NCI-H146 treated with DMSO at 0.1 percent for 48 hours (cell line): Measurements from ENCODE around the gene ZC3H7B.
A peak's percentile ranks its signal among the peaks of the same experiment; 100 is the strongest.
"Not testable (repeated sequence)": the region's sequence is repeated elsewhere in the genome, so short reads cannot be mapped to it uniquely, and the experiment has no call there.

Experiments
- DNase-seq: peaks from one replicate; lab custom pipeline; 2025; ENCODE audit not compliant: unreplicated experiment; lab: John Stamatoyannopoulos, UW

ZC3H7B gene, protein sequence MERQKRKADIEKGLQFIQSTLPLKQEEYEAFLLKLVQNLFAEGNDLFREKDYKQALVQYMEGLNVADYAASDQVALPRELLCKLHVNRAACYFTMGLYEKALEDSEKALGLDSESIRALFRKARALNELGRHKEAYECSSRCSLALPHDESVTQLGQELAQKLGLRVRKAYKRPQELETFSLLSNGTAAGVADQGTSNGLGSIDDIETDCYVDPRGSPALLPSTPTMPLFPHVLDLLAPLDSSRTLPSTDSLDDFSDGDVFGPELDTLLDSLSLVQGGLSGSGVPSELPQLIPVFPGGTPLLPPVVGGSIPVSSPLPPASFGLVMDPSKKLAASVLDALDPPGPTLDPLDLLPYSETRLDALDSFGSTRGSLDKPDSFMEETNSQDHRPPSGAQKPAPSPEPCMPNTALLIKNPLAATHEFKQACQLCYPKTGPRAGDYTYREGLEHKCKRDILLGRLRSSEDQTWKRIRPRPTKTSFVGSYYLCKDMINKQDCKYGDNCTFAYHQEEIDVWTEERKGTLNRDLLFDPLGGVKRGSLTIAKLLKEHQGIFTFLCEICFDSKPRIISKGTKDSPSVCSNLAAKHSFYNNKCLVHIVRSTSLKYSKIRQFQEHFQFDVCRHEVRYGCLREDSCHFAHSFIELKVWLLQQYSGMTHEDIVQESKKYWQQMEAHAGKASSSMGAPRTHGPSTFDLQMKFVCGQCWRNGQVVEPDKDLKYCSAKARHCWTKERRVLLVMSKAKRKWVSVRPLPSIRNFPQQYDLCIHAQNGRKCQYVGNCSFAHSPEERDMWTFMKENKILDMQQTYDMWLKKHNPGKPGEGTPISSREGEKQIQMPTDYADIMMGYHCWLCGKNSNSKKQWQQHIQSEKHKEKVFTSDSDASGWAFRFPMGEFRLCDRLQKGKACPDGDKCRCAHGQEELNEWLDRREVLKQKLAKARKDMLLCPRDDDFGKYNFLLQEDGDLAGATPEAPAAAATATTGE

GRCh38 chr22:41301085-41302020 lies at the start of gene ZC3H7B:
Gene ZC3H7B, plus strand, starts transcription at chr22:41301525. Its CDS starts 19,136 bp downstream, at chr22:41320661.
- peak; percentile 37 for DNase-seq

GRCh38 chr22:41252365-41252764 lies 49.0 kb upstream of the ZC3H7B start:
- DNase-seq, result no peak

DNA sequence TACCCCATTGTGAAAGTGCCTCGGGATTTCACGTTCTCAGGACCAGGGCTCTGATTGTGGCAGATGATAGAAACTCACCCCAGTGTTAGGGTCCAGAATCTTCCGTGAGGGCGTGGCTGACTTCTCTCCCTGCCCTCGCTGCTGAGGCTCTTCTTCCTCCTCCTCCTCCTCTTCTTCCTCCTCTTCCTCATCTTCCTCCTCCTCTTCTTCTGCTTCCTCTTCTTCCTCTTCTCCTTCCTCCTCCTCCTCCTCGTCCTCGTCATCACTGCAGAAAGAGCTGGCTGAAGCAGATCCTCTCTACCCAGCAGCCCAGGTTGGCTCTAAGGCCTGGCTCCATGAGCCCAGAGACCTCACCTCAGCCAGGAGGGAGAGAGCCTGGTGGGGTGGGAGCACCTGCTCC lies 47.1 kb upstream of the ZC3H7B start:
- DNase-seq, result no peak

DNA sequence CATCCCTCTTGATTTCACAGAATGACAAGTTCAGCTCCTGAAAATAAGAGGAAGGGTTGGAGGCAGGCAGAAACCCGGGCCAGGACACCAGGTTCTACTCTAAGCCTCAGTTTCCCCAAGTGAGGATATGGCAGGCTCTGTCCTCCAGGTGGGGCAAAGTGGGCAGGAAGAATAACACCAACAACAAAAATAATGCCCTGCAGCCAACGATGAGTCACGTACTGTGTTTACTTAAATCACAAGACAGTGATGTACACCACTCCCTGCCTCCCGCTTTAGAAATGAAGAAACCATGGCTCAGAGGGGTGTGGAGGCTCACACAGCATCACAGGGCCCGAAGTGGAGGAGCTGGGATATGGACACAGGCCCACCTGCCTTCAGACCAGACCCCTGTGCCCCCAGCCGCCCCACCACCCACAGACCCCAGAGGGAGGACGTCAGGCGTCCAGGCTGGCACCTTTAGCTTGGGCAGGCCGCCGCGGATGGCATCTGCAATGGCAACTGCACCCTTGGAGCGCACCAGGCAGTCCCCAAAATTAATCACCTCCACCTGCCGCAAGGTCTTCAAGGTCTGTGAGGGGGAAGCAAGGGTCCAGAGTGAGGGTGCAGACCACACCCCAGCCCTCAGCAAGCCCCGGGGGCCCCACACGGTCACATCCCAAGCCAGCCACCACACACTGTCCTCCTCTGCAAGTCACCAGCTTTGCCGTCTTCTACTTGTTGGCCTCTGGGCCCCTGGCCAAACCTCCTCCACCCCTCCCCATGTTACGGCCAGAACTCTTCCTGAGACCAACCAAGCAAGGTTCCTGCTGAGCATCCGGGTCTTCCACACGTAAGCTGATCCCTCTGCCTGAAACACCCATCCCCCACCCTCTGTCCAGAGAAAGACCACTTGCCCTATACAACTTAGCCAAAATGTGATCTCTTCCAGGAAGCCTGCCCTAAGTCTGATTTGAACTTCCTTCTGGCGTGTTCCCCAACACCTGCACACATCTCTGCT lies 44.8 kb upstream of the ZC3H7B start:
- DNase-seq, result no peak

DNA sequence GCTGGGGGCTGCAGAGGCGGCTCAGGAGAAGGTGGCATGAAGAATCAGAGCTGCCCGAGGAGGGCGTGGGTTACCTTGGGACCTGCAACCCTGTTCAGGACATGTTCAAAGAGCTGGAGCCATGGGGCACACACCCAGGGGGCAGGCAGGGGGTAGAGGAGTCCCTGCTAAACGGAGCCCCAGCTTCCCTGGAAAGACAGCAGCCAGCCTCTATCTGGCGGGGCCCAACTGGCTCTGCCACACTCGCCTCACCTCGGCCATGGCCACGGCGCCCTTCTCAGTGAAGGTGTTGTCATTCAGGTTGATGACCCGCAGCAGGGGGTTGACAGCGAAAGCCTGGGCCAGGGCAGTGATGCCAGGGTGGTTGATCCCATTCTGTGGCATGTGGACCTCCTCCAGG lies 43.6 kb upstream of the ZC3H7B start:
- DNase-seq, result no peak

- DNase-seq, result not testable (repeated sequence)
Measured at GRCh38 chr22:41259756-41260155, 41.6 kb upstream of the ZC3H7B start.

DNA sequence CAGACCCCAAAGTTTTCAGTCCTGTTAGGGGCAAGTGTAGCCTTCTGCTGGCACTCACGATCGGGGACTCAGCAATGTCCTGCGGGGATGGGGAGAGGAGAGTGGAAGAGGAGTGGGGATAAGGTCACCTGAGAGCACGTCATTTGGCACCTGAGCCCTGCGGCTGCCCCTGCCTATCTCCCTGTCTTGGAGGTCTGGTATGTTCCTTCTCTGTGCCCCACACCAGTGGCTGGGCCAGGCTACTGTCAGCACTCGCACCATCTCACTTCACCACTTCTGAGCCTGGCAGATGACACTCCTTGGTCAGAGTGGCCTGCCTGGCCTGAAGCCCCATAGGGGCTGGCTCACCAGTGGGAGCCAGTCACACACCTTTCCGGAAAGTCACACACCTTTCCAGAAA lies 40.5 kb upstream of the ZC3H7B start:
- DNase-seq, result no peak

GRCh38 chr22:41261541-41262249 lies 39.6 kb upstream of the ZC3H7B start:
- no peak for DNase-seq

- DNase-seq, result no peak
Measured at GRCh38 chr22:41262250-41262765, 39.0 kb upstream of the ZC3H7B start.

DNA sequence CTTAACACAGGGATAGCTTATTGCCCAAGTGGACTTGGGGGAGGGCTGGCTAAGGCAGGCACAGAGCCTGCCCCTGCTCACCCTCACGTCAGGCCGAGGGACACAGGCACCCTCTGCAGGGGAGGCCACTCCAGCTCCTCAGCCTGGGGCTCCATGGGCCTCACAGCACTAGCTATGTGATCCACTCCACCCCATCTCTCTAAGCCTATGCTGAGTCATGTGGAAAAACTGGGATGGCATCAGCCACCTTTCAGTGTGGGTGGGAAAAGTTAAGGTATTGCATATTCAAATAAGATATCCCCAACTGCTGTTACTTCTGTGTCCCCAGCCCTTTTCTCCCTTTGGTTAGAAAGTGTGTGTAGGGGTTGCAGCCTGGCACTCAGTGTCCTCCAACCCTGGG lies 37.6 kb upstream of the ZC3H7B start:
- no peak for DNase-seq

DNA sequence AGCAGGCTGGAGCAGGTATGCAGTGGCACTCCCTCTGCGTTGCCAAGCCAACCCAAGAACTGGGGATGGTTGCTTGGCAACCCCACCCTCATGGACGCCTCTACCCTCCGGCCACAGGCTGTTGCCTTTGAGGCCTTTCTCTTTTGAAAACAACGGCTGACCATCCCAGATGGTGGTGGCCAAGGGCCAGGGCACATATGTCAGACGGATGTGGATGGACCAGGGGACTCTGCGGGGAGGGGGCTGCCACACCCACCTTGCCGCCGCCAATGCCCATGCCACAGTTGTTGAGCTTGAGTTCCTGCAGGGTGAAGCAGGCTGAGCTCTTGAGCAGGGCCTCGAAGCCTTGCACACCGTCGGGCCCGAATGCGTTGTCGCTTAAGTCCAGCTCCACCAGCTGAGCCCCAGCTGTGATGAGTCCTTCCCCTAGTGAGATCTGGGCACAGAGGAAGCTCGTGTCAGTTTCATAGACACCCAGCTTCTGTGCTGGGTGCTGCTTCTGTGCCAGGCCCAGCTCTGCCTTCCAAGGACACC lies 36.9 kb upstream of the ZC3H7B start:
- DNase-seq, result no peak

DNA sequence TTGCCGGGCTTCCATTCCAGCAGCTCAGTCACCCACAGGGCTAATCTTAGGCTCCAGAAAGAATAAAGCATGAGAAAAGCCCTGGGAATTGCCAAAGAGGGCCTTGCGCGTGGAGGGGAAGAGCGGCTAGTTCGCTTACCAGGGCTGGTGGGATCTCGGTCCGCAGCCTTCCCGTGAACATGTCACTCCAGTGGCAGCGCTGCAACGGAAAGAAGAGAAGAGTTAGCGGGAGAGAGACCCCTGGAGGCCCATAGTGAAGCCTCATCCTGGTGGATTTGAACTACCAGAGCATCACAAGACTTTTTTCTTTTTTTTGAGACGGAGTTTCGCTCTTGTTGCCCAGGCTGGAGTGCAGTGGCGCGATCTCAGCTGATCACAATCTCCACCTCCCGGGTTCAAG lies 33.4 kb upstream of the ZC3H7B start:
- no peak for DNase-seq

DNA sequence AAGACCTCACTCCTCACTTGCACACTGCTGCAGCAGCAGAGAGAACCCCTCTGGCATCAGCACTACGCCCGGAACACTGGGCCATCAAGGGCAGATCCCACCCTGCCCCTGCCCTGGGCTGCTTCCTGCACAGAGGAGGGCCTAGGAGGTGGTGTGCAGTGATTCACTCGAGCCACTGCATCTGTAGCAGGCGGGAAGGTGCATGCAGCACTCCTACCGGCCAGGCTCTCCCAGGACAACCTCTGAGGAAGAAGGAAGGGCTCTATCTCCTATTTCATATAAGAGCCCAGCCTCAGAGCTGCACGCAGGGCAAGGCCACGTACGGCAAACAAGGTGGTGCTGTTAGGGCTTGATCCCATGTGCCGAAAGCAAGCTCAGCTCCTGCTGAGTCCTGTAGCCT lies 29.5 kb upstream of the ZC3H7B start:
- DNase-seq, result no peak

GRCh38 chr22:41273128-41273527 lies 28.2 kb upstream of the ZC3H7B start:
- DNase-seq, result no peak

DNA sequence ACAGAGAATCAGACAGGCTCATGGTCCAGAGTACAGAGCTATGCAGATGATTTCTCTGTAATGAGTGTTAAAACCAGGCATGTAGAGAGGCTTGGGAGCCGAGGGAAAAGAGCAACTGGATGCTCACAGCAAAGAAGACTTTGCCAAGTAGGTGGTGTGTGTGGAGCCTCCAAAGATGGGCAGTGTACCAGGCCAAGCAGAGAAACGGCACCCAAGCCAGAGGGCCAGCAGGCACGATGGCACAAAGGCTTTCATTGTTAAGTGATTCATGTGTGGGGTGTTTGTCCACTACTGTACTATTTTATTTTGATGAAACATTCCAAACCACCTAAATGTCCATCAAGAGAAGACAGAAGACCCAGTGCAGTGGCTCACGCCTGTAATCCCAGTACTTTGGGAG lies 26.5 kb upstream of the ZC3H7B start:
- no peak for DNase-seq

DNA sequence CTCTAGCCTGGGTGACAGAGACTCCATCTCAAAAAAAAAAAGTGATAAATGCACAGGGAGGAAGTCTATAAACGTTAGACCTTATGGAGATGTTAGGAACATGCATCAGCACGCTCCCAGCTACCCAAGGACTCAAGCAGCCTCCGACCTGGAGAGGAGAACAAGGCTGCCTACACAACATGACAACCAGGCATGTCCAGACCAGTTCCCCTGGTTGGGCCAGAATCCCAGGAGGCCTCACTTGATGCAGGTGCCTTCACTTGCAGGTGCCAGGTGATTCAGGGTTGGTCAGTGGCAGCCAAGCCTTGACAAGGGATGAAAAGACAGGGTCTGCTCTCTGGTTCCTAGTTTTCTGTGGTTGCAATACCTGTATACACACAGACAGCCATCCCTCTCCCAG lies 21.3 kb upstream of the ZC3H7B start:
- DNase-seq, result no peak

- DNase-seq, result no peak
Measured at GRCh38 chr22:41280854-41281253, 20.5 kb upstream of the ZC3H7B start.

GRCh38 chr22:41284465-41284864 lies 16.9 kb upstream of the ZC3H7B start:
- no peak for DNase-seq

- peak; percentile 23 for DNase-seq
Measured at GRCh38 chr22:41285441-41285819, 15.9 kb upstream of the ZC3H7B start.
